Pancreas (tissue), 10 donors: ENCODE results near the gene PHAF1. TPM values are rescaled to one million over a fixed set of nuclear protein-coding genes. Genes with fewer than 3 reads are reported as not detected.
A peak's percentile ranks its signal among the peaks of the same experiment; 100 is the strongest.

ENCODE experiments used
- ATAC-seq, 4 donors: fragments of 200-7000 bp; cut with Tn5 transposase; one replicate each; pipeline versions ENCODE4 v1.8.0 to v1.9.1; 2020; ENCODE audit warnings: mild to moderate bottlenecking in 4 of 4, moderate library complexity in 4 of 4
- DNase-seq, 6 donors: peaks; one replicate each; pipeline ENCODE4 v3.0.0-alpha.2; 2020
- FAIRE-seq: peaks from 2 replicates; lab custom pipeline; 2012; peaks lifted over from hg19 to GRCh38; lab: Jason Lieb, UNC
- H3K27ac ChIP-seq, 4 donors: fragments of 200-600 bp; sonication (generic); 1 replicate in 3 of 4; 2 replicates in 1 of 4; pipeline versions ENCODE4 v1.5.0 to v1.8.0; 2020
- H3K27me3 ChIP-seq, 4 donors: fragments of 200-600 bp; one replicate each; pipeline ENCODE4 v1.8.0; 2021
- H3K36me3 ChIP-seq, 3 donors: fragments of 200-600 bp; sonication (generic) in 1 of 3; one replicate each; pipeline versions ENCODE4 v1.5.0 to v1.8.0; 2020 to 2021
- H3K4me1 ChIP-seq, 3 donors: fragments of 200-600 bp; one replicate each; pipeline ENCODE4 v1.8.0; 2021
- H3K4me3 ChIP-seq, 4 donors: fragments of 200-600 bp; sonication (generic) in 2 of 4; one replicate each; pipeline versions ENCODE4 v1.5.0 to v1.8.0; 2020 to 2021
- H3K9me3 ChIP-seq, 4 donors: fragments of 200-600 bp; one replicate each; pipeline ENCODE4 v1.8.0; 2021
- WGBS, 2 donors: extraction: QIAGEN DNeasy Blood & Tissue Kit; methylation state at CpG; one replicate each; pipeline ENCODE4 v1.1.7; 2013; 5-methylcytosine and 5-hydroxymethylcytosine counted together
- intact Hi-C, 3 donors: fragments of 100-400 bp; cut with DNase I; formaldehyde crosslinking; loops; one replicate each; pipeline versions ENCODE4 v1.11.1 to v1.14.2; 2022
- polyA plus RNA-seq, 2 donors: library from polyadenylated mRNA; stranded (reverse); fragments of 200-250 nt; gene quantifications; one replicate each; pipeline ENCODE4 v1.2.3, GENCODE V29; 2013
- total RNA-seq, 6 donors: library from RNA; stranded (reverse); fragmentation: NEBNext Ultra II Directional in 4 of 6; extraction: Animal tissue kit (Norgen Biotek cat#: 25700) in 4 of 6; gene quantifications; one replicate each; pipeline versions ENCODE4 v1.2.1 to v1.2.4, GENCODE V29; 2021 to 2023
- TF ChIP-seq, protein P1 (sequence below), 4 donors: fragments of 200-600 bp; sonication (generic) in 3 of 4; IDR thresholded peaks; one replicate each; pipeline versions ENCODE4 v1.5.0 to v1.8.0; 2021; ENCODE audit warnings: antibody characterized with exemption in 4 of 4
- donor health status: healthy with polysubstance abuse.
- donor health status: DM: no; HTN: no; CAD: no; lungs with moderate emphysema.
- donor health status: DM: no; HTN: no; CAD: no.
- donor health status: control.
- donor health status: control.
- donor health status: Bipolar disorder and iron deficiency.
- donor health status: DM: yes; HTN: yes; CAD: no.
- donor health status: DM: no; HTN: no; CAD: no.
- donor health status: DM: no; HTN: no; CAD: no.
- donor health status: DM: yes; HTN: yes; CAD: no.

The PHAF1 gene
- total and polyA plus RNA-seq, 8 donors: 2.8 to 8.9 (median 4.9) TPM

DNA sequence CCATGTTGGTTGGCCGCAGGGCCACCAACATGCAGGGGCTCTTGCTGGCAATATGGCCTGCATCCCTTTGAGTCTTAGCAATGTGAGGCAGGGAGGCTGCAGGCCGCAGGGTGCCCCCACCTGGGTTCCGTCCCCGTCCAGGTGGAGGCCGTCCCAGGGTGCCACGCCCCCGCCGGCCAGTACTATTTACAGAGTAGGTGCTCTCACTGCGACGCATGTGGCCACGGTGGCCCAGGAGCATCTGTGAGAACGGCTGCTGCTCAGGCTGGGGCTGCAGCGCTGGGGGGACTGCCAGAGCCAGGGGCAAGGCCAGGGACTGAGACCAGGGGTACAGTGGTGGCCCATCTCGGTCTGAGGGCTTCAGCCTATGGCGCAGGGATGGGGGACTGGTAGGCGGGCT is 70.4 kb downstream of the PHAF1 start:
- no peaks in the 10 kb centered on the region for H3K27me3 ChIP-seq

DNA sequence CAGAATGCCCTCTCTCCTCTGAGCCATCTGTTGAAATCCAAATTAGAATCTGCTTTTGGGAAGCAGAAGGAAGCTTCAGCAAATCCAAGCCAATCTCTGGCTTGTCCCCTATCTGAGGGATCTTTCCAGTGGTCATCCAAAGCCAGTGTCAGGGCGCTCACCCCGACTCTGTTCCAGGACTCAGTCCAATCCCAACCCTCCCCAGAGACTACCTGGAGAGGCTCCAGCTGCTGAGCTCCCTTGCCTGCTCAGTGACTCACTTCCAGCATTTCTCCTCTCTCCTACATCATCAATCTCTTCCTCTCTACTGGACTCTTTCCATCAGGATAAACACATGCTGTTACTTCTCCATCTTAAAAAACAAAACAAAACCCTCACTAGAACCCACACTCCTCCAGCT is 71.6 kb downstream of the PHAF1 start:
- peaks cover 4 to 22% (median 12%) of the 10 kb centered on the region in 3 donors for H3K4me1 ChIP-seq
- H3K9me3 ChIP-seq: no peaks in the 10 kb centered on the region
- FAIRE-seq (no peak), DNase-seq (peak in 1 of 6 donors; percentile 44), ATAC-seq (no peak)
- TF ChIP-seq, protein P1, sequence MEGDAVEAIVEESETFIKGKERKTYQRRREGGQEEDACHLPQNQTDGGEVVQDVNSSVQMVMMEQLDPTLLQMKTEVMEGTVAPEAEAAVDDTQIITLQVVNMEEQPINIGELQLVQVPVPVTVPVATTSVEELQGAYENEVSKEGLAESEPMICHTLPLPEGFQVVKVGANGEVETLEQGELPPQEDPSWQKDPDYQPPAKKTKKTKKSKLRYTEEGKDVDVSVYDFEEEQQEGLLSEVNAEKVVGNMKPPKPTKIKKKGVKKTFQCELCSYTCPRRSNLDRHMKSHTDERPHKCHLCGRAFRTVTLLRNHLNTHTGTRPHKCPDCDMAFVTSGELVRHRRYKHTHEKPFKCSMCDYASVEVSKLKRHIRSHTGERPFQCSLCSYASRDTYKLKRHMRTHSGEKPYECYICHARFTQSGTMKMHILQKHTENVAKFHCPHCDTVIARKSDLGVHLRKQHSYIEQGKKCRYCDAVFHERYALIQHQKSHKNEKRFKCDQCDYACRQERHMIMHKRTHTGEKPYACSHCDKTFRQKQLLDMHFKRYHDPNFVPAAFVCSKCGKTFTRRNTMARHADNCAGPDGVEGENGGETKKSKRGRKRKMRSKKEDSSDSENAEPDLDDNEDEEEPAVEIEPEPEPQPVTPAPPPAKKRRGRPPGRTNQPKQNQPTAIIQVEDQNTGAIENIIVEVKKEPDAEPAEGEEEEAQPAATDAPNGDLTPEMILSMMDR (IDR thresholded peaks at IDR 0.05): no peak
- intact Hi-C loops: loop anchor here in 1 of 3 donors (10.0 kb wide), 1 partner anchor 167 kb away; no protein-coding TSS in a partner anchor
- H3K36me3 ChIP-seq: no peaks in the 10 kb centered on the region
- H3K4me3 ChIP-seq: no peak overlapping the region
- H3K27ac ChIP-seq: no peak overlapping the region
- 57 to 59% methylated on average over 2 of the region's 2 CpGs for WGBS, 2 donors
- H3K27me3 ChIP-seq: no peaks in the 10 kb centered on the region

More for the DNA sequence above, 70.4 kb downstream of the PHAF1 start:
- intact Hi-C loops: loop anchor here in 1 of 3 donors (10.0 kb wide), 1 partner anchor 165 kb away; no protein-coding TSS in a partner anchor
- ATAC-seq (no peak), FAIRE-seq (no peak), DNase-seq (peak in 2 of 6 donors; percentile 50 to 77)
- Histone ChIP-seq H3K27ac (no peak overlapping the region), H3K36me3 (no peaks in the 10 kb centered on the region), H3K4me1 (peaks cover 4 to 21% (median 7%) of the 10 kb centered on the region in 3 donors), H3K9me3 (no peaks in the 10 kb centered on the region), H3K4me3 (no peak overlapping the region)
- TF ChIP-seq, protein P1 (IDR thresholded peaks at IDR 0.05): no peak
- 84 to 88% methylated on average over 16 of the region's 16 CpGs for WGBS, 2 donors

DNA sequence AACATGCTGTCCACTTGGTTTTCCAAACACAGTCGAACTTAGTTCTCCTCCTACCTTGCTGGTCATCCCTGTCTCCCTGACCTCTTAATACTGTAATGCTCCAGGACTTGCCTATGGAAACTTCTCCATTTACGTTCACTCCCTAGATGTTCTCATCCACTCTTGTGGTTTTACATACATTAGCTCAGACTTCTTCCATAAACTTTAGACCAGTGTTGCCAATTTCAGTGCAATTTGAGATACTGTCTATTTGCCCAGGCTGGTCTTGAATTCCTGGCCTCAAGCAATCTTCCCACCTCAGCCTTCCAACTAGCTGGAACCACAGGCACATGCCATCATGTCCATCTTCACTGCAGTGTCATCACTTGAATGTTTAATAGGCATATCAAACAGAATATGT is 72.5 kb downstream of the PHAF1 start:
- Histone ChIP-seq H3K4me1 (peaks cover 4 to 22% (median 12%) of the 10 kb centered on the region in 3 donors), H3K27me3 (no peaks in the 10 kb centered on the region), H3K36me3 (no peaks in the 10 kb centered on the region), H3K9me3 (no peaks in the 10 kb centered on the region), H3K27ac (no peak overlapping the region), H3K4me3 (no peak overlapping the region)
- TF ChIP-seq, protein P1 (IDR thresholded peaks at IDR 0.05): no peak
- intact Hi-C loops: loop anchor here in 1 of 3 donors (10.0 kb wide), 1 partner anchor 167 kb away; no protein-coding TSS in a partner anchor
- no peak for FAIRE-seq
- WGBS, 2 donors: 81 to 88% methylated on average over 2 of the region's 2 CpGs
- ATAC-seq: no peak
- no peak for DNase-seq

DNA sequence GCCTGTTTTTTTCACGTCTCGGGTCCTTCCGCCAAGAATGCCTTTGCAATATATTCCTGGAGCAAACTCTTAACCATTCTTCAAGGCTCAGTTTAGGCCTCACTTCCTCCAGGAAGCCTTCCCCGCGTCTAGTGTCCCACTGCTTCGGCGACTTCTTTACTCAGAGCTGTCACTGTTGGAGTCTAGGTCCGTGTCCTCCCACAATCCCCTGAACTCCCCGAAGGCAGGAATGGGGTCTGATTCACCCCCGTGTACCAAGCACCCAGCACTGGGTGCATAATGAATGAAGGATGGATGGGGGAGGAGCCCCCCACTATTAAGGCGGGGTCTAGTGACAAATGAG is 73.5 kb downstream of the PHAF1 start:
- no peaks in the 10 kb centered on the region for H3K36me3 ChIP-seq
- ATAC-seq (no peak), FAIRE-seq (no peak), DNase-seq (no peak)
- H3K27me3 ChIP-seq: no peaks in the 10 kb centered on the region
- H3K27ac ChIP-seq: peak overlapping the region; percentile 91 to 98 (median 97)
- intact Hi-C loops: loop anchor here in 1 of 3 donors (10.0 kb wide), 1 partner anchor 168 kb away; no protein-coding TSS in a partner anchor
- 8% methylated on average over 11 of the region's 11 CpGs for WGBS, 2 donors
- H3K4me3 ChIP-seq: peak overlapping the region; percentile 52 to 74 (median 64)
- peaks cover 4 to 15% (median 12%) of the 10 kb centered on the region in 3 donors for H3K4me1 ChIP-seq
- no peaks in the 10 kb centered on the region for H3K9me3 ChIP-seq
- TF ChIP-seq, protein P1 (IDR thresholded peaks at IDR 0.05): no peak
